Adrenal gland (tissue), 12 donors: ENCODE measurements around the gene GATD1. TPM values are rescaled to one million over a fixed set of nuclear protein-coding genes. Genes with fewer than 3 reads are reported as not detected.

ENCODE experiments used
- DNase-seq, 7 donors: peaks; one replicate each; pipeline ENCODE4 v3.0.0-alpha.2; 2019 to 2020
- H3K27ac ChIP-seq, 5 donors: fragments of 200-600 bp; sonication (generic) in 4 of 5; 1 replicate in 3 of 5; 2 replicates in 2 of 5; pipeline versions ENCODE4 v1.5.1 to v1.8.0; 2016 to 2020; ENCODE audit warnings: mild to moderate bottlenecking in 1 of 5
- H3K27me3 ChIP-seq: fragments of 200-600 bp; 2 replicates; pipeline ENCODE4 v1.8.0; 2021
- H3K36me3 ChIP-seq, 2 donors: fragments of 200-600 bp; replicated peaks in 1 of 2; 1 replicate in 1 of 2; 2 replicates in 1 of 2; pipeline versions ENCODE4 v1.5.1 to v1.8.0; 2018 to 2022
- H3K4me1 ChIP-seq, 2 donors: fragments of 200-600 bp; replicated peaks in 1 of 2; 1 replicate in 1 of 2; 2 replicates in 1 of 2; pipeline versions ENCODE4 v1.5.1 to v1.8.0; 2018 to 2021
- H3K4me3 ChIP-seq, 4 donors: fragments of 200-600 bp; sonication (generic) in 3 of 4; one replicate each; pipeline ENCODE4 v1.5.1; 2016 to 2018
- H3K9me3 ChIP-seq, 3 donors: fragments of 200-600 bp; sonication (generic) in 1 of 3; replicated peaks in 1 of 3; 1 replicate in 2 of 3; 2 replicates in 1 of 3; pipeline versions ENCODE4 v1.5.1 to v1.8.0; 2016 to 2021
- POLR2A ChIP-seq, 2 donors: fragments of 450-650 bp; IDR thresholded peaks; one replicate each; pipeline ENCODE4 v1.6.1; 2017; ENCODE audit warnings: antibody characterized with exemption in 2 of 2, mild to moderate bottlenecking in 2 of 2, moderate library complexity in 1 of 2
- WGBS, 4 donors: extraction: QIAGEN DNeasy Blood & Tissue Kit in 2 of 4; methylation state at CpG; one replicate each; pipeline versions ENCODE4 v1.1.5 to v1.1.7; 2013 to 2017; 5-methylcytosine and 5-hydroxymethylcytosine counted together
- intact Hi-C, 2 donors: fragments of 100-400 bp; cut with DNase I; formaldehyde crosslinking; loops; one replicate each; pipeline versions ENCODE4 v1.14.1 to v1.15.0; 2022 to 2023
- polyA plus RNA-seq, 3 donors: library from polyadenylated mRNA; stranded (reverse); fragments of 200-250 nt in 2 of 3; fragments of 350-450 nt in 1 of 3; fragmentation: Illumina TruSeq in 1 of 3; extraction: RNeasy Lipid Tissue Mini Kit (QIAGEN cat#74804) in 1 of 3; gene quantifications; one replicate each; pipeline ENCODE4 v1.2.3, GENCODE V29; 2013 to 2014
- total RNA-seq, 9 donors: library from RNA; depleted of rRNA in 4 of 9; stranded (reverse); fragments of >200 nt in 4 of 9; fragments of 120-200 nt in 1 of 9; fragmentation: NEBNext Ultra II Directional in 1 of 9; extraction: Animal tissue kit (Norgen Biotek cat#: 25700) in 1 of 9; gene quantifications; one replicate each; pipeline versions ENCODE4 v1.1.0 to v1.2.4, GENCODE V29; 2013 to 2023
- TF ChIP-seq, protein P1 (sequence below), 6 experiments: fragments of 450-650 bp in 4 of 6; fragments of 200-600 bp in 2 of 6; sonication (generic) in 1 of 6; IDR thresholded peaks; 1 replicate in 5 of 6; 2 replicates in 1 of 6; pipeline versions ENCODE4 v1.5.1 to v1.8.0; 2016 to 2021; ENCODE audit warnings: antibody characterized with exemption in 6 of 6, mild to moderate bottlenecking in 2 of 6, moderate library complexity in 1 of 6
- donor health status: healthy with polysubstance abuse.
- donor health status: Bipolar disorder and iron deficiency.
- donor health status: DM: yes; HTN: yes; CAD: no.
- donor health status: DM: no; HTN: no; CAD: no.
- donor health status: DM: no; HTN: no; CAD: no.
- donor health status: DM: yes; HTN: yes; CAD: no.

Gene GATD1
- total and polyA plus RNA-seq, 12 donors: 20.3 to 176 (median 80.5) TPM

DNA sequence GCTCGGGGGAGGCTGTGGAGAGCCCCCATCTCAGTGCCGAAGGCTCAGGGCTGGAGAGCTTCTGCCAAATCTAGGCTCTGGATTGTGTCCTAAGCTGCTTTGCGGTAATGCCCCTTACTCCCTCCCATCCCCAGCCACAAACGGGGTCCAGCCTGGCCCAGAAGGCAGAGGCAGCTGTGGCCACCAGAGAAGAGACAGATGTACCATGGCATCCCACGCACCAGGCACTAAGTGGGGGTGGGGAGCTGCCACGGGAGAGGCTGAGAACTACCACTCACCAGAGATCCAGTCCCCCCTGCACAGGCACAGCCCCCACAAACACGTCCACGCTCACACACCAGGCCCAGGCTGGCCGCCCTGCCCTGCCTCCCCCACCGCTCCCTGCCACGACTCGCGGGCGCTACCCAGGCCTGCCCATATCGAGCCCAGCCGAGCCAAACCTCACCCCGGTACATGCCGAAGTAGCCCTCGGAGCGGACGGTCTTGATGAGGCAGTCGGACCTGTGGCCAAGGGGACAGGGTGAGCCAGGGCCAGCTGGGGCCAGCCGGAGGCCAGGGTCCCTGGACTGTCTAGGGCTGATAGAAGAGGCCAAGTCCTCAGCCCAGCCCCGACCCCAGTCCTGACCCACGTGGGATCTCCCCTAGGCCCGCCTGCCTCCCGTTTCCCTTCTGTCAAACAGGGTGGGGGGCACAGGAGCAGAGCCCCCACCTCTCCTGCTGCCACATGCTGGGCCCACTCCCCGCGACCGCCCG is 16.9 kb upstream of the GATD1 start:
- H3K27ac ChIP-seq: no peak overlapping the region
- H3K4me1 ChIP-seq: peaks cover 20 to 27% of the 10 kb centered on the region in 2 donors
- intact Hi-C loops: no loop called here
- no peak for DNase-seq
- H3K27me3 ChIP-seq: peaks cover 8% of the 10 kb centered on the region
- H3K4me3 ChIP-seq: no peak overlapping the region
- no peaks in the 10 kb centered on the region for H3K9me3 ChIP-seq
- TF ChIP-seq, protein P1, sequence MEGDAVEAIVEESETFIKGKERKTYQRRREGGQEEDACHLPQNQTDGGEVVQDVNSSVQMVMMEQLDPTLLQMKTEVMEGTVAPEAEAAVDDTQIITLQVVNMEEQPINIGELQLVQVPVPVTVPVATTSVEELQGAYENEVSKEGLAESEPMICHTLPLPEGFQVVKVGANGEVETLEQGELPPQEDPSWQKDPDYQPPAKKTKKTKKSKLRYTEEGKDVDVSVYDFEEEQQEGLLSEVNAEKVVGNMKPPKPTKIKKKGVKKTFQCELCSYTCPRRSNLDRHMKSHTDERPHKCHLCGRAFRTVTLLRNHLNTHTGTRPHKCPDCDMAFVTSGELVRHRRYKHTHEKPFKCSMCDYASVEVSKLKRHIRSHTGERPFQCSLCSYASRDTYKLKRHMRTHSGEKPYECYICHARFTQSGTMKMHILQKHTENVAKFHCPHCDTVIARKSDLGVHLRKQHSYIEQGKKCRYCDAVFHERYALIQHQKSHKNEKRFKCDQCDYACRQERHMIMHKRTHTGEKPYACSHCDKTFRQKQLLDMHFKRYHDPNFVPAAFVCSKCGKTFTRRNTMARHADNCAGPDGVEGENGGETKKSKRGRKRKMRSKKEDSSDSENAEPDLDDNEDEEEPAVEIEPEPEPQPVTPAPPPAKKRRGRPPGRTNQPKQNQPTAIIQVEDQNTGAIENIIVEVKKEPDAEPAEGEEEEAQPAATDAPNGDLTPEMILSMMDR (IDR thresholded peaks at IDR 0.05): no peak
- no peak for TF ChIP-seq POLR2A (IDR thresholded peaks at IDR 0.05)
- peaks cover 0 to 10% of the 10 kb centered on the region in 2 donors for H3K36me3 ChIP-seq
- WGBS, 4 donors: 89 to 92% (median 91%) methylated on average over 7 to 31 of the region's 31 CpGs

DNA sequence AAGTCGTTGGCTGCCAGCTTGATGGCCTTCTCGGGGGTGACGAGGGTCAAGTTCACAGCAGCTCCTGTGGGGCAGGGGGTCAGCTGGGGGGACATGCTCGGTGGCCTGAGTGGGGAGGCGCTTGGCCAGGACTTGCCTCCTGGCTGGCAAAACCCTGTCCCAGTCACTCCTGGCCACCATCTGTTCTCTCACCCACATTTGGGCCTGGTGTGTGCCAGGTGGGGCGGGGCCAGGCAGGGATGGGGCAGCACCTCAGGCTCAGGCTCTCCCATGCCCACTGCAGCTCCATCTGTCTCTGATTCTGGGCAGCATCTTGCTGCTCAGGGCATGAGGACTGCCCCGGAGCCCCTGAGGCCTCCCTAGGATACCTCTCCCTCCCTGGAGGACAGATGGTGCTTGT is 16.3 kb upstream of the GATD1 start:
- Histone ChIP-seq H3K27ac (no peak overlapping the region), H3K27me3 (peaks cover 8% of the 10 kb centered on the region), H3K9me3 (no peaks in the 10 kb centered on the region), H3K4me1 (peaks cover 20 to 26% of the 10 kb centered on the region in 2 donors), H3K36me3 (peaks cover 0 to 6% of the 10 kb centered on the region in 2 donors), H3K4me3 (no peak overlapping the region)
- intact Hi-C loops: no loop called here
- TF ChIP-seq, protein P1 (IDR thresholded peaks at IDR 0.05): no peak
- no peak for TF ChIP-seq POLR2A (IDR thresholded peaks at IDR 0.05)
- DNase-seq: no peak
- WGBS, 4 donors: 79 to 92% (median 86%) methylated on average over 2 to 7 of the region's 7 CpGs

DNA sequence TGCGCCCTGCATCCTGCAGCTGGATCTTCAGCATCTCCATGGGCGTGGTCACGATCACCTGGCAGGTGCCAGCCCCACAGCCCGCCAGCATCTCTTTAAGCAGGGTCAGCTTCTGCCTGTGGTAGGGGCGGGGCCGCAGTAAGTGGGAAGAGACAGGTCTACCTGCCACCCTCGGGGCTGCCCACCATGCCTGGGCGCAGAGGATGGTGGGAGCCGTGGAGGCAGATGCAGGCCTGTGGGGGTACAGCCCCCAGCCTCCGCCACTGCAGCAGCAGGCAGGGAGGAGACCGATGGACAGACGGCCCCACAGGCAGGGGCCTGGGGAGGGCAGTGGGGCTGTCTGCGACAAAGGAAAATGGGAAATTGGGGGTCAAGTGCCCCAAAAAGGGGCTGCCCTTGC is 15.6 kb upstream of the GATD1 start:
- 84 to 95% (median 92%) methylated on average over 3 to 13 of the region's 13 CpGs for WGBS, 4 donors
- H3K27me3 ChIP-seq: peaks cover 8% of the 10 kb centered on the region
- no peak overlapping the region for H3K4me3 ChIP-seq
- no peaks in the 10 kb centered on the region for H3K9me3 ChIP-seq
- DNase-seq: no peak
- no peak for TF ChIP-seq POLR2A (IDR thresholded peaks at IDR 0.05)
- TF ChIP-seq, protein P1 (IDR thresholded peaks at IDR 0.05): no peak
- intact Hi-C loops: no loop called here
- no peak overlapping the region for H3K27ac ChIP-seq
- peaks cover 20 to 23% of the 10 kb centered on the region in 2 donors for H3K4me1 ChIP-seq
- peaks cover 0 to 6% of the 10 kb centered on the region in 2 donors for H3K36me3 ChIP-seq

DNA sequence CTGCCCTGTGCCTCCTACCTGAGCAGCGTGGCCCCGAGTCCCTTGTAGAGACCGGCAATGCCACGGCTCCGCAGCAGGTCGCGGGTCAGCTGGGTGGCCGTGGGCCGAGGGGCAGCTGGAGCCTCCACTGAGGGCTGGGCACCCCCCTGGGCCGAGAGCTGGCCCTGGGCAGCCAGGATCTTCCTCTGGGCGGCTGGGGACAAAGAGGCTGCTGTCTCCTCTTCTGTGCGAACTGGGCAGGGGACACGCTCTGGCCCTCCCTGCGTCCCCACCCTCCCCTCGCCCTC is 15.2 kb upstream of the GATD1 start:
- Histone ChIP-seq H3K36me3 (peaks cover 0 to 6% of the 10 kb centered on the region in 2 donors), H3K9me3 (no peaks in the 10 kb centered on the region), H3K27me3 (peaks cover 10% of the 10 kb centered on the region)

More for the DNA sequence above, 15.2 kb upstream of the GATD1 start:
- no peak overlapping the region for H3K4me3 ChIP-seq
- TF ChIP-seq POLR2A (IDR thresholded peaks at IDR 0.05): no peak
- TF ChIP-seq, protein P1 (IDR thresholded peaks at IDR 0.05): no peak
- intact Hi-C loops: no loop called here
- no peak for DNase-seq
- 92 to 100% (median 93%) methylated on average over 3 to 15 of the region's 15 CpGs for WGBS, 4 donors
- peaks cover 20 to 22% of the 10 kb centered on the region in 2 donors for H3K4me1 ChIP-seq
- H3K27ac ChIP-seq: no peak overlapping the region
